Muscle layer of duodenum (tissue), 2 donors: ENCODE measurements around the gene DLST.

Experiments used
- H3K27ac ChIP-seq: one replicate; pipeline ENCODE4 v1.7.0; 2013; ENCODE audit warnings: mild to moderate bottlenecking, low read length
- H3K27me3 ChIP-seq: one replicate; pipeline ENCODE4 v1.7.0; 2013; ENCODE audit warnings: low read depth, mild to moderate bottlenecking, control low read depth, low read length
- H3K36me3 ChIP-seq, 2 donors: one replicate each; pipeline ENCODE4 v1.7.0; 2013; ENCODE audit warnings: low read length in 2 of 2, control low read depth in 1 of 2, mild to moderate bottlenecking in 1 of 2; ENCODE audit not compliant: insufficient read depth in 2 of 2, control insufficient read depth in 1 of 2
- H3K4me1 ChIP-seq, 2 donors: one replicate each; pipeline ENCODE4 v1.7.0; 2013; ENCODE audit warnings: low read length in 2 of 2, mild to moderate bottlenecking in 2 of 2, control low read depth in 1 of 2, moderate library complexity in 1 of 2; ENCODE audit not compliant: insufficient read depth in 2 of 2, control insufficient read depth in 1 of 2
- H3K4me3 ChIP-seq, 2 donors: one replicate each; pipeline ENCODE4 v1.7.0; 2013; ENCODE audit warnings: low read length in 2 of 2, low read depth in 1 of 2, mild to moderate bottlenecking in 1 of 2
- H3K9me3 ChIP-seq, 2 donors: one replicate each; pipeline ENCODE4 v1.7.0; 2013; ENCODE audit warnings: low read length in 2 of 2, control low read depth in 1 of 2, mild to moderate bottlenecking in 1 of 2; ENCODE audit not compliant: control insufficient read depth in 1 of 2
- donor health status: healthy.

Gene DLST

GRCh38 chr14:74945261-74945851 is 63.6 kb downstream of the DLST start:
- peaks cover 0 to 31% of the 10 kb centered on the region in 2 donors for H3K4me1 ChIP-seq
- H3K4me3 ChIP-seq = no peak overlapping the region
- no peaks in the 10 kb centered on the region for H3K36me3 ChIP-seq
- H3K27ac ChIP-seq = no peak overlapping the region
- peaks cover 4% of the 10 kb centered on the region for H3K27me3 ChIP-seq
- no peaks in the 10 kb centered on the region for H3K9me3 ChIP-seq

- Histone ChIP-seq H3K4me1 (peaks cover 0 to 29% of the 10 kb centered on the region in 2 donors), H3K27ac (no peak overlapping the region), H3K36me3 (no peaks in the 10 kb centered on the region), H3K9me3 (no peaks in the 10 kb centered on the region), H3K4me3 (peak overlapping the region; percentile 0 to 21), H3K27me3 (peaks cover 4% of the 10 kb centered on the region)
Measured at GRCh38 chr14:74945852-74946658, 64.3 kb downstream of the DLST start.

- H3K4me1 ChIP-seq = peaks cover 0 to 22% of the 10 kb centered on the region in 2 donors
- no peaks in the 10 kb centered on the region for H3K36me3 ChIP-seq
- peak overlapping the region; percentile 0 to 21 for H3K4me3 ChIP-seq
- H3K27ac ChIP-seq = no peak overlapping the region
- H3K27me3 ChIP-seq = peaks cover 4% of the 10 kb centered on the region
- no peaks in the 10 kb centered on the region for H3K9me3 ChIP-seq
Measured at GRCh38 chr14:74946659-74947281, 65.1 kb downstream of the DLST start.

GRCh38 chr14:74947353-74948227 is 65.9 kb downstream of the DLST start:
- Histone ChIP-seq H3K4me1 (peaks cover 0 to 15% of the 10 kb centered on the region in 2 donors), H3K9me3 (no peaks in the 10 kb centered on the region), H3K36me3 (no peaks in the 10 kb centered on the region)

GRCh38 chr14:74948228-74949175 is 66.8 kb downstream of the DLST start:
- H3K27me3 ChIP-seq = peaks cover 8% of the 10 kb centered on the region
- H3K27ac ChIP-seq = peak overlapping the region; percentile 14
- peaks cover 0 to 12% of the 10 kb centered on the region in 2 donors for H3K4me1 ChIP-seq
- no peaks in the 10 kb centered on the region for H3K36me3 ChIP-seq
- no peaks in the 10 kb centered on the region for H3K9me3 ChIP-seq
- no peak overlapping the region for H3K4me3 ChIP-seq

More at GRCh38 chr14:74947353-74948227, 65.9 kb downstream of the DLST start:
- H3K4me3 ChIP-seq = no peak overlapping the region
- no peak overlapping the region for H3K27ac ChIP-seq
- peaks cover 4% of the 10 kb centered on the region for H3K27me3 ChIP-seq

- Histone ChIP-seq H3K4me3 (no peak overlapping the region), H3K4me1 (peaks cover 0 to 16% of the 10 kb centered on the region in 2 donors), H3K27ac (no peak overlapping the region), H3K27me3 (peaks cover 8% of the 10 kb centered on the region), H3K36me3 (no peaks in the 10 kb centered on the region), H3K9me3 (no peaks in the 10 kb centered on the region)
Measured at GRCh38 chr14:74949191-74949601, 67.5 kb downstream of the DLST start.

GRCh38 chr14:74949859-74950573 is 68.3 kb downstream of the DLST start:
- no peak overlapping the region for H3K27ac ChIP-seq
- peaks cover 0 to 23% of the 10 kb centered on the region in 2 donors for H3K4me1 ChIP-seq
- H3K36me3 ChIP-seq = no peaks in the 10 kb centered on the region
- peaks cover 8% of the 10 kb centered on the region for H3K27me3 ChIP-seq
- no peak overlapping the region for H3K4me3 ChIP-seq
- no peaks in the 10 kb centered on the region for H3K9me3 ChIP-seq

GRCh38 chr14:74950795-74951442 is 69.2 kb downstream of the DLST start:
- Histone ChIP-seq H3K4me1 (peaks cover 0 to 26% of the 10 kb centered on the region in 2 donors), H3K36me3 (no peaks in the 10 kb centered on the region), H3K27ac (peak overlapping the region; percentile 16), H3K9me3 (no peaks in the 10 kb centered on the region), H3K4me3 (no peak overlapping the region), H3K27me3 (peaks cover 8% of the 10 kb centered on the region)

- H3K27me3 ChIP-seq = peaks cover 8% of the 10 kb centered on the region
- peaks cover 0 to 19% of the 10 kb centered on the region in 2 donors for H3K4me1 ChIP-seq
- H3K4me3 ChIP-seq = no peak overlapping the region
- H3K9me3 ChIP-seq = no peaks in the 10 kb centered on the region
- no peaks in the 10 kb centered on the region for H3K36me3 ChIP-seq
- H3K27ac ChIP-seq = peak overlapping the region; percentile 16
Measured at GRCh38 chr14:74951443-74952179, 69.9 kb downstream of the DLST start.
